ENCODE results near the gene HIVEP3. TPM values are rescaled to one million over a fixed set of nuclear protein-coding genes. Genes with fewer than 3 reads are reported as not detected.

The HIVEP3 gene
- total RNA-seq, 8 experiments from 2014 or later: 3.1 to 8.0 (median 4.6) TPM

GRCh38 chr1:41626146-41626545 lies 292.6 kb downstream of the HIVEP3 start:
- in situ Hi-C loops (cut with MboI; ENCODE audit: low pct_unique_long_range_greater_than_20kb in 2 of 9, low sequenced_read_pairs in 9 of 9, unreplicated experiment in 9 of 9): no loop called here
- Histone ChIP-seq H3K27ac (no peak overlapping the region), H3K4me1 (replicated peaks in 1 of 2) (peaks cover 8 to 11% of the 10 kb centered on the region in 2 donors), H3K4me3 (no peak overlapping the region)
- ATAC-seq (replicated peaks in 6 of 8): peak in 6 of 8 experiments; percentile 8 to 96 (median 80)
- WGBS, 10 experiments: 10 to 76% (median 40%) methylated on average over 1 to 7 of the region's 10 CpGs; no CpG with 5 or more reads in 4 of the 10 experiments

- ATAC-seq (replicated peaks in 6 of 8): no peak
- Histone ChIP-seq H3K4me1 (replicated peaks in 1 of 2) (peaks cover 8 to 11% of the 10 kb centered on the region in 2 donors), H3K27ac (no peak overlapping the region), H3K4me3 (no peak overlapping the region)
- in situ Hi-C loops (cut with MboI; ENCODE audit: low pct_unique_long_range_greater_than_20kb in 2 of 9, low sequenced_read_pairs in 9 of 9, unreplicated experiment in 9 of 9): no loop called here
- 66 to 100% (median 94%) methylated on average over 1 to 10 of the region's 10 CpGs; no CpG with 5 or more reads in 2 of the 10 experiments for WGBS, 10 experiments
Measured at GRCh38 chr1:41623736-41624135, 295.0 kb downstream of the HIVEP3 start.

GRCh38 chr1:41622859-41623732 lies 295.6 kb downstream of the HIVEP3 start:
- 50 to 86% (median 73%) methylated on average over 1 to 8 of the region's 8 CpGs; no CpG with 5 or more reads in 3 of the 10 experiments for WGBS, 10 experiments
- peak in 3 of 8 experiments; percentile 11 to 20 (median 14) for ATAC-seq (replicated peaks in 6 of 8)
- H3K4me3 ChIP-seq: no peak overlapping the region
- in situ Hi-C loops (cut with MboI; ENCODE audit: low pct_unique_long_range_greater_than_20kb in 2 of 9, low sequenced_read_pairs in 9 of 9, unreplicated experiment in 9 of 9): no loop called here
- H3K4me1 ChIP-seq (replicated peaks in 1 of 2): peaks cover 8 to 11% of the 10 kb centered on the region in 2 donors
- no peak overlapping the region for H3K27ac ChIP-seq

GRCh38 chr1:41622402-41622801 lies 296.3 kb downstream of the HIVEP3 start:
- peaks cover 8 to 11% of the 10 kb centered on the region in 2 donors for H3K4me1 ChIP-seq (replicated peaks in 1 of 2)
- WGBS, 10 experiments: 0 to 100% (median 69%) methylated on average over 1 to 8 of the region's 8 CpGs
- H3K4me3 ChIP-seq: no peak overlapping the region
- ATAC-seq (replicated peaks in 6 of 8): peak in 3 of 8 experiments; percentile 71 to 81 (median 80)
- in situ Hi-C loops (cut with MboI; ENCODE audit: low pct_unique_long_range_greater_than_20kb in 2 of 9, low sequenced_read_pairs in 9 of 9, unreplicated experiment in 9 of 9): no loop called here
- no peak overlapping the region for H3K27ac ChIP-seq

GRCh38 chr1:41621791-41622190 lies 296.9 kb downstream of the HIVEP3 start:
- Histone ChIP-seq H3K4me3 (no peak overlapping the region), H3K27ac (no peak overlapping the region), H3K4me1 (replicated peaks in 1 of 2) (peaks cover 8 to 10% of the 10 kb centered on the region in 2 donors)
- 67 to 100% (median 82%) methylated on average over 1 of the region's 1 CpG; no CpG with 5 or more reads in 6 of the 10 experiments for WGBS, 10 experiments
- no peak for ATAC-seq (replicated peaks in 6 of 8)
- in situ Hi-C loops (cut with MboI; ENCODE audit: low pct_unique_long_range_greater_than_20kb in 2 of 9, low sequenced_read_pairs in 9 of 9, unreplicated experiment in 9 of 9): no loop called here

- Histone ChIP-seq H3K27ac (no peak overlapping the region), H3K4me3 (no peak overlapping the region), H3K4me1 (replicated peaks in 1 of 2) (peaks cover 2 to 4% of the 10 kb centered on the region in 2 donors)
- WGBS, 10 experiments: 84 to 100% (median 90%) methylated on average over 1 to 5 of the region's 5 CpGs; no CpG with 5 or more reads in 1 of the 10 experiments
- no peak for ATAC-seq (replicated peaks in 6 of 8)
- in situ Hi-C loops (cut with MboI; ENCODE audit: low pct_unique_long_range_greater_than_20kb in 2 of 9, low sequenced_read_pairs in 9 of 9, unreplicated experiment in 9 of 9): no loop called here
Measured at GRCh38 chr1:41621256-41621655, 297.5 kb downstream of the HIVEP3 start.

- 60 to 94% (median 83%) methylated on average over 1 to 8 of the region's 9 CpGs; no CpG with 5 or more reads in 3 of the 10 experiments for WGBS, 10 experiments
- ATAC-seq (replicated peaks in 6 of 8): no peak
- H3K4me3 ChIP-seq: no peak overlapping the region
- no peak overlapping the region for H3K27ac ChIP-seq
- H3K4me1 ChIP-seq (replicated peaks in 1 of 2): no peaks in the 10 kb centered on the region
- in situ Hi-C loops (cut with MboI; ENCODE audit: low pct_unique_long_range_greater_than_20kb in 2 of 9, low sequenced_read_pairs in 9 of 9, unreplicated experiment in 9 of 9): no loop called here
Measured at GRCh38 chr1:41620365-41621169, 298.2 kb downstream of the HIVEP3 start.

- in situ Hi-C loops (cut with MboI; ENCODE audit: low pct_unique_long_range_greater_than_20kb in 2 of 9, low sequenced_read_pairs in 9 of 9, unreplicated experiment in 9 of 9): no loop called here
- H3K27ac ChIP-seq: no peak overlapping the region
- ATAC-seq (replicated peaks in 6 of 8): peak in 3 of 8 experiments; percentile 22 to 44 (median 23)
- peaks cover 0 to under 1% of the 10 kb centered on the region in 2 donors for H3K4me1 ChIP-seq (replicated peaks in 1 of 2)
- 38 to 100% (median 51%) methylated on average over 1 to 10 of the region's 10 CpGs; no CpG with 5 or more reads in 1 of the 10 experiments for WGBS, 10 experiments
- no peak overlapping the region for H3K4me3 ChIP-seq
Measured at GRCh38 chr1:41619511-41620364, 299.0 kb downstream of the HIVEP3 start.

GRCh38 chr1:41618871-41619270 lies 299.9 kb downstream of the HIVEP3 start:
- Histone ChIP-seq H3K4me3 (no peak overlapping the region), H3K4me1 (replicated peaks in 1 of 2) (peaks cover 4 to 9% of the 10 kb centered on the region in 2 donors), H3K27ac (no peak overlapping the region)
- no peak for ATAC-seq (replicated peaks in 6 of 8)
- in situ Hi-C loops (cut with MboI; ENCODE audit: low pct_unique_long_range_greater_than_20kb in 2 of 9, low sequenced_read_pairs in 9 of 9, unreplicated experiment in 9 of 9): no loop called here
- 67 to 100% (median 89%) methylated on average over 1 to 5 of the region's 6 CpGs; no CpG with 5 or more reads in 3 of the 10 experiments for WGBS, 10 experiments

GRCh38 chr1:41618066-41618825 lies 300.5 kb downstream of the HIVEP3 start:
- H3K27ac ChIP-seq: no peak overlapping the region
- H3K4me3 ChIP-seq: no peak overlapping the region
- WGBS, 10 experiments: 83 to 100% (median 91%) methylated on average over 1 to 12 of the region's 14 CpGs; no CpG with 5 or more reads in 3 of the 10 experiments
- H3K4me1 ChIP-seq (replicated peaks in 1 of 2): peaks cover 9 to 15% of the 10 kb centered on the region in 2 donors
- in situ Hi-C loops (cut with MboI; ENCODE audit: low pct_unique_long_range_greater_than_20kb in 2 of 9, low sequenced_read_pairs in 9 of 9, unreplicated experiment in 9 of 9): no loop called here
- peak in 2 of 8 experiments; percentile 2 to 49 for ATAC-seq (replicated peaks in 6 of 8)

- no peak overlapping the region for H3K4me3 ChIP-seq
- peaks cover 15 to 21% of the 10 kb centered on the region in 2 donors for H3K4me1 ChIP-seq (replicated peaks in 1 of 2)
- in situ Hi-C loops (cut with MboI; ENCODE audit: low pct_unique_long_range_greater_than_20kb in 2 of 9, low sequenced_read_pairs in 9 of 9, unreplicated experiment in 9 of 9): no loop called here
- no peak overlapping the region for H3K27ac ChIP-seq
- ATAC-seq (replicated peaks in 6 of 8): no peak
- WGBS, 10 experiments: 66 to 96% (median 78%) methylated on average over 2 to 5 of the region's 5 CpGs; no CpG with 5 or more reads in 3 of the 10 experiments
Measured at GRCh38 chr1:41617336-41617735, 301.4 kb downstream of the HIVEP3 start.

GRCh38 chr1:41616563-41616962 lies 302.2 kb downstream of the HIVEP3 start:
- WGBS, 10 experiments: 50 to 100% (median 86%) methylated on average over 1 to 2 of the region's 2 CpGs
- no peak for ATAC-seq (replicated peaks in 6 of 8)
- Histone ChIP-seq H3K4me1 (replicated peaks in 1 of 2) (peaks cover 15 to 21% of the 10 kb centered on the region in 2 donors), H3K27ac (no peak overlapping the region), H3K4me3 (no peak overlapping the region)
- in situ Hi-C loops (cut with MboI; ENCODE audit: low pct_unique_long_range_greater_than_20kb in 2 of 9, low sequenced_read_pairs in 9 of 9, unreplicated experiment in 9 of 9): no loop called here
